HepG2 (cell line): ENCODE data around the gene SP3. TPM values are rescaled to one million over a fixed set of nuclear protein-coding genes. Genes with fewer than 3 reads are reported as not detected.

Experiments used
- BRD4 ChIP-seq: sonication (generic); formaldehyde crosslinking; IDR thresholded peaks from 2 replicates; pipeline ENCODE4 v1.4.0; 2020; ENCODE audit warnings: missing genetic modification reagents
- CC2D1A ChIP-seq: sonication (generic); formaldehyde crosslinking; IDR thresholded peaks from 2 replicates; pipeline ENCODE4 v1.8.1; 2023; ENCODE audit warnings: mild to moderate bottlenecking, missing genetic modification reagents
- TP53 ChIP-seq: sonication (generic); formaldehyde crosslinking; conservative IDR thresholded peaks from 2 replicates; pipeline ENCODE4 v1.4.0; 2020; ENCODE audit warnings: missing genetic modification reagents
- ZNF451 ChIP-seq: sonication (generic); formaldehyde crosslinking; IDR thresholded peaks from 2 replicates; pipeline ENCODE4 v1.5.0; 2020; ENCODE audit warnings: mild to moderate bottlenecking, missing genetic modification reagents
- ZSCAN9 ChIP-seq: IDR thresholded peaks from 2 replicates; pipeline ENCODE4 v1.6.1; 2016; ENCODE audit warnings: borderline replicate concordance
- polyA plus RNA-seq, 8 experiments: library from polyadenylated mRNA; depleted of rRNA in 3 of 8; stranded (reverse) in 7 of 8; unstranded in 1 of 8; fragments of >200 nt; fragmentation: Illumina TruSeq in 4 of 8; extraction: Trizol in 4 of 8; gene quantifications; 2 replicates each; pipeline versions ENCODE4 v1.2.1 to v1.2.3, GENCODE V29; 2011 to 2016; ENCODE audit warnings: low read depth in 4 of 8, missing spikeins in 1 of 8, mixed read lengths in 1 of 8; ENCODE audit not compliant: insufficient read depth in 1 of 8
- total RNA-seq, 5 experiments: library from RNA; depleted of rRNA; stranded (reverse); fragments of >200 nt; fragmentation: Illumina TruSeq; extraction: Trizol; gene quantifications; 2 replicates each; pipeline ENCODE4 v1.2.3, GENCODE V29; 2016; ENCODE audit warnings: low read depth in 1 of 5
- TF ChIP-seq, protein P1 (sequence below), 2 experiments: sonication (generic) in 1 of 2; formaldehyde crosslinking in 1 of 2; IDR thresholded peaks; 2 replicates each; pipeline versions ENCODE4 v1.6.1 to v1.9.0; 2014 to 2022; ENCODE audit warnings: antibody characterized with exemption in 1 of 2, borderline replicate concordance in 1 of 2, inconsistent platforms in 1 of 2, low read depth in 1 of 2, missing genetic modification reagents in 1 of 2

The SP3 gene
- total and polyA plus RNA-seq, 2 of the 13 experiments (the other 11 are each of a cell fraction or from before 2014, with no cell fraction given): 57.3 to 132 TPM

GRCh38 chr2:173959358-173959884, 5.8 kb downstream of the SP3 start (continued):
- TF ChIP-seq, protein P1, sequence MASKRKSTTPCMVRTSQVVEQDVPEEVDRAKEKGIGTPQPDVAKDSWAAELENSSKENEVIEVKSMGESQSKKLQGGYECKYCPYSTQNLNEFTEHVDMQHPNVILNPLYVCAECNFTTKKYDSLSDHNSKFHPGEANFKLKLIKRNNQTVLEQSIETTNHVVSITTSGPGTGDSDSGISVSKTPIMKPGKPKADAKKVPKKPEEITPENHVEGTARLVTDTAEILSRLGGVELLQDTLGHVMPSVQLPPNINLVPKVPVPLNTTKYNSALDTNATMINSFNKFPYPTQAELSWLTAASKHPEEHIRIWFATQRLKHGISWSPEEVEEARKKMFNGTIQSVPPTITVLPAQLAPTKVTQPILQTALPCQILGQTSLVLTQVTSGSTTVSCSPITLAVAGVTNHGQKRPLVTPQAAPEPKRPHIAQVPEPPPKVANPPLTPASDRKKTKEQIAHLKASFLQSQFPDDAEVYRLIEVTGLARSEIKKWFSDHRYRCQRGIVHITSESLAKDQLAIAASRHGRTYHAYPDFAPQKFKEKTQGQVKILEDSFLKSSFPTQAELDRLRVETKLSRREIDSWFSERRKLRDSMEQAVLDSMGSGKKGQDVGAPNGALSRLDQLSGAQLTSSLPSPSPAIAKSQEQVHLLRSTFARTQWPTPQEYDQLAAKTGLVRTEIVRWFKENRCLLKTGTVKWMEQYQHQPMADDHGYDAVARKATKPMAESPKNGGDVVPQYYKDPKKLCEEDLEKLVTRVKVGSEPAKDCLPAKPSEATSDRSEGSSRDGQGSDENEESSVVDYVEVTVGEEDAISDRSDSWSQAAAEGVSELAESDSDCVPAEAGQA (IDR thresholded peaks at IDR 0.05; ENCODE audit: low read depth): no peak
- TF ChIP-seq, protein P1 (CRISPR knock-in tag; IDR thresholded peaks at IDR 0.05; ENCODE audit: borderline replicate concordance): no peak
- no peak for TF ChIP-seq BRD4 (CRISPR knock-in tag)
- TF ChIP-seq CC2D1A (CRISPR knock-in tag): no peak
- TF ChIP-seq ZNF451: no peak
- TF ChIP-seq ZSCAN9 (CRISPR knock-in tag): no peak
- TF ChIP-seq TP53: no peak
